IPS DF 19.7 (cell line): ENCODE results near the gene RNF20.
"Not testable (repeated sequence)": the region's sequence is repeated elsewhere in the genome, so short reads cannot be mapped to it uniquely, and the experiment has no call there.

ENCODE experiments used
- DNase-seq: peaks from one replicate; pipeline ENCODE4 v3.0.0-alpha.2; 2013; ENCODE audit warnings: low read depth, low spot score

The RNF20 gene, protein sequence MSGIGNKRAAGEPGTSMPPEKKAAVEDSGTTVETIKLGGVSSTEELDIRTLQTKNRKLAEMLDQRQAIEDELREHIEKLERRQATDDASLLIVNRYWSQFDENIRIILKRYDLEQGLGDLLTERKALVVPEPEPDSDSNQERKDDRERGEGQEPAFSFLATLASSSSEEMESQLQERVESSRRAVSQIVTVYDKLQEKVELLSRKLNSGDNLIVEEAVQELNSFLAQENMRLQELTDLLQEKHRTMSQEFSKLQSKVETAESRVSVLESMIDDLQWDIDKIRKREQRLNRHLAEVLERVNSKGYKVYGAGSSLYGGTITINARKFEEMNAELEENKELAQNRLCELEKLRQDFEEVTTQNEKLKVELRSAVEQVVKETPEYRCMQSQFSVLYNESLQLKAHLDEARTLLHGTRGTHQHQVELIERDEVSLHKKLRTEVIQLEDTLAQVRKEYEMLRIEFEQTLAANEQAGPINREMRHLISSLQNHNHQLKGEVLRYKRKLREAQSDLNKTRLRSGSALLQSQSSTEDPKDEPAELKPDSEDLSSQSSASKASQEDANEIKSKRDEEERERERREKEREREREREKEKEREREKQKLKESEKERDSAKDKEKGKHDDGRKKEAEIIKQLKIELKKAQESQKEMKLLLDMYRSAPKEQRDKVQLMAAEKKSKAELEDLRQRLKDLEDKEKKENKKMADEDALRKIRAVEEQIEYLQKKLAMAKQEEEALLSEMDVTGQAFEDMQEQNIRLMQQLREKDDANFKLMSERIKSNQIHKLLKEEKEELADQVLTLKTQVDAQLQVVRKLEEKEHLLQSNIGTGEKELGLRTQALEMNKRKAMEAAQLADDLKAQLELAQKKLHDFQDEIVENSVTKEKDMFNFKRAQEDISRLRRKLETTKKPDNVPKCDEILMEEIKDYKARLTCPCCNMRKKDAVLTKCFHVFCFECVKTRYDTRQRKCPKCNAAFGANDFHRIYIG

GRCh38 chr9:101533334-101534204 lies at the start of gene RNF20:
Gene RNF20, plus strand, starts transcription at chr9:101533853. Its CDS starts 1,571 bp downstream, at chr9:101535424.
- peak; percentile 96 for DNase-seq

DNA sequence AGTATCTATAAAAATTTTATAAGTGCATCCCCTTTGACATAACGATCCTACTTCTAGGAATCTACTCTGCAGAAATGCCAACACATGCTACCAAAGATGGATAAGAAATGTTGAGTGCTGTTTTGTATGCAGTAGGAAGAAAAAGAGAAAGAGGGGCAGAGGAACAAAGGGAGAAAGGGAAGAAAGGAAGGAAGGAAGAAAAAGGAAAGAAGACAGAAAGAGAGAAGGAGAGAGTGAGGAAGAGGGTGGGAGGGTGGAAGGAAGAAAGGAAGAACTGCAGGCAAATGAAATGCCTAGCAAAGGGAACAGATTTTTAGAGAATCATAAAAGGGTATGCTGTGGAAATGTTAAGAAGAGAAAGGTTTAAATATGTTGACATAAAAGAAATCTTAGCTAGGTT lies 49.6 kb upstream of the RNF20 start:
- no peak for DNase-seq

- no peak for DNase-seq
Observed at GRCh38 chr9:101485924-101486692, 47.5 kb upstream of the RNF20 start.

- no peak for DNase-seq
Observed at GRCh38 chr9:101486693-101487442, 46.8 kb upstream of the RNF20 start.

DNA sequence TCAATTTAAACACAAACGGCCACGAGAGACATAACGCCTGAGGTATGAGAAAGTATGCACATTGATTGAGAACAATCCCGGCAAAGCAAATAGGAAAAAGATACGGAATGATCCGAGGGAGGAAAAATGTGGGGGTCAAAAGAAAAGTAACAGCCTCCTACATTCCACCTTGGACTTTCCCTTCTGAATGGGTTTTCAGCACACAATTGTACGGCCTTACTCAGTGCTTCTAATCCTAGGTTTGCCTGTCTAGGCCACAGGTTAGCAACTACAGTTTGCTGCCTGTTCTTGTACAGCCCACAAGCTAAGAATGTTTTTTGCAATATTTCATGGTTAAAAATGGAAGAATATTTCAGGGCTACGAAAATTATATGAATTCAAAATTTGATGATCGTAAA lies 46.2 kb upstream of the RNF20 start:
- DNase-seq, result no peak

DNA sequence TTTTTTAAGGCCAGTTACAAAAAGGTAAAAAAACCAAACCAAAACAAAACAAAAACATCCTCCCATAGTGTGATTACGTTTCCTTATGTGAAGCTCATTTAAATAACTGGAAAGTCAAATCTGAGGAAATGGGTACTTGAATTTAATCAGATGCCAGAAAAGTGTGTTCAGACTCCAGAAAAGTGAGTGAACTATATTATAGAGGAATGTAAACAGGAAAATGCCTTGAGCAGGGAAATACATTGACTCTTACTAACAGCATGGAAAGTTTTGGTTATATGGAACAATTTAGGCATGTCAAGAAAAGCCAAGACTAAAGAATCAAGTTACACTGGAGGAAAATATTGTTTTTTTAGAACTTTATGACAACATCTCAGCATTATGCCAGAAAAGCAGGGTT lies 37.8 kb upstream of the RNF20 start:
- no peak for DNase-seq

DNA sequence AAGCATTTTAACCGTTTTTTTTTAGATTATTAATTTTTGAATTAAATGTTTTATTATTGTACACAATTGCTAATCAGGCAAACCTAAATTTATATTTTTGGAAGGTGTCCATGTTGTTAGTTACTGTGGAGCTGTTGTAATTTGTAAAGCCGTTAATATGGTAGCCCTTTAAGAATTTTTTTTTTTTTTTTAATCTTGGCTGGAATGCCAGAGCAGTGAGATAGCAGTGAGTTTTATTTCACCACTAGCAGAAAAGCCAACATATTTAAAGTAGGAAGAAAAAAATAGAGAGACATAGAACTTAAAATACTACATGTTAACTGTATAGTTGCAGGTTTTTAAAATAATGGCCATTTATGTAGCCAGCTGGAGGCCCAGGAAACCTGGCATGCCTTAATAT lies 35.3 kb upstream of the RNF20 start:
- DNase-seq, result no peak

- DNase-seq, result no peak
Observed at GRCh38 chr9:101504188-101504587, 29.5 kb upstream of the RNF20 start.

DNA sequence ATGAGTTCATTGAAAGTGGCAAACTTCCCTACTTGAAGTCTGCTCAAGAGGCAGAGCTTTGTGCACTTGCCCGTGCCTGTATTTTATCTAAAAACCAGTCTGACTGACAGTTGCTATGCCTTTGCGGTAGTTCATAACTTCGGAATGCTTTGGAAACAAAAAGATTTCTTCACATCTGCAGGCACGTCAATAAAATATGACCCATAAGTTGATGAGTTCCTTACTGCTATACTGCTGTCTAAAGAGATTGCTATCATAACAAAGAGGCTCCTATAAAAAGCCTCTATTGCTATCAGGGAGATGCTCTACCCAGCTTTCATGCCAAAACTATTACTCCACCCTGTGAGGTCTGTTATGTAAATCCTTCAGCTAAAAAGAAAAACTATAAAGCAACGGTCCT lies 25.4 kb upstream of the RNF20 start:
- no peak for DNase-seq

DNA sequence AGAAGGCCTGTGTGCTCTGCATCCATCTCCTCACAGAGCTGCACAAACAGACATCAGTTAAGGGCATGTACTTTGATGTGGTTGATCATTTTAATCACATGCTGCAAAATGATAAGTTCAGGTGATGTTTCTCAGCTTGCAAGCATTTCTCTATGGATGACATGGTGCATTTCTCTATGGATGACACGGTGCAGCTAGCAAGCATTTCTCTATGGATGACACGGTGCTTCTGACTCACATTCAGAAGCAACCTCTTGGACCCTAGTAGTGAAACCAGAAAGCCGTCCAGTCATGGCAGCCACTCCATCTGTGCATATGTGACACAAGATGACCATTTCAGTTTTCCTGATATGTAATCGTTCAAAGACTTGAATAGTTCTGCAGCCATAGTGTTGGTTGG lies 24.1 kb upstream of the RNF20 start:
- no peak for DNase-seq

GRCh38 chr9:101510459-101510858 lies 23.2 kb upstream of the RNF20 start:
- DNase-seq, result no peak

DNA sequence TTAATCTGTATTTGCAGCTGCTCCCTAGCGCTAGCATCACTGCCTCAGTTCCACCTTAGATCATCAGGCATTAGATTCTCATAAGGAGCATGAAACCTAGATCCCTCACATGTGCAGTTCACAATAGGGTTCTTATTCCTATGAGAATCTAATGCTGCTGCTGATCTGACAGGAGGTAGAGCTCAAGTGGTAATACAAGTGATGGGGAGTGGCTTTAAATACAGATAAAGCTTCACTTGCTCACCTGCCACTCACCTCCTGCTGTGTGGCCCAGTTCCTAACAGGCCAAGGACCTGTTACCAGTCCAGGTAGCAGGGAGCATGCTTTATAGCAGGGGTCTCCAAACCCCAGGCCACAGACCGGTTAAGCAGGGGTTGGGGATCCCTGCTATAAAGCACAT lies 22.6 kb upstream of the RNF20 start:
- no peak for DNase-seq

- no peak for DNase-seq
Observed at GRCh38 chr9:101512116-101512515, 21.5 kb upstream of the RNF20 start.

GRCh38 chr9:101513351-101513750 lies 20.3 kb upstream of the RNF20 start:
- DNase-seq, result no peak

DNA sequence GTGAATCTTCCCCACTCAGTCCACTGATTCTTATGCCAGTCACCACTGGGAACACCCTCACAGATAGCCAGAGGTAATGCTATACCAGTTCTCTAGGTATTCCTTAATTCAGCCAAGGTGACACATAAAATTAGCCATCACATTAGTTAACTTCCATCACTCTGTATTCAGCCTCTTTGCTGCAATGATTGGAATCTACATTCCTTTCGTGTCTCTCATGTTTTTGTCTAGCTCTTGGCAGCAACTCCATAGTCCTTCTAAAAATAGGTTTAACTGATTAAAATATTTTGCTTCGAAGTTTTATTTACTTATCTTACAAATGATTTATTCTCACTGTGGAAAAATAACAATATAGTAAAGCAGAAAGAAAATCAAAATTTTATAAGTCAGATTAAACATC lies 19.6 kb upstream of the RNF20 start:
- no peak for DNase-seq

DNA sequence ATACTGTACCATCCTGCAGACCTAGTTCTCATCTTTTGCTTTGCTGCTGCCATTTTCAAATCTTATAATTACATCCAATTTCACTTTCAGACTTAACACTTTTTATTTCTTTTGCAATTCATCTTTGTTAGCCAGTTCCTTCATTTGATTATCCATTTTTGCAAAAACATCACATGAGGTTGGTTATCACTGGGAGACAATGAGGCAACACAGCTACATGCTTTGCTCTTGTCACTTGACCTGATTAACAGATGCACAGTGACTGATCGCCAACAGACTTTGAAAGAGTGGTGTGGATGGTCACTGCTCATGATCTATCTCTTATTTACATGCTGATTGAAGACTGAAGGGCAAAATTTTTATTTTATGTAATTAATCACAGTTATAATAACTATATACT lies 17.0 kb upstream of the RNF20 start:
- no peak for DNase-seq

DNA sequence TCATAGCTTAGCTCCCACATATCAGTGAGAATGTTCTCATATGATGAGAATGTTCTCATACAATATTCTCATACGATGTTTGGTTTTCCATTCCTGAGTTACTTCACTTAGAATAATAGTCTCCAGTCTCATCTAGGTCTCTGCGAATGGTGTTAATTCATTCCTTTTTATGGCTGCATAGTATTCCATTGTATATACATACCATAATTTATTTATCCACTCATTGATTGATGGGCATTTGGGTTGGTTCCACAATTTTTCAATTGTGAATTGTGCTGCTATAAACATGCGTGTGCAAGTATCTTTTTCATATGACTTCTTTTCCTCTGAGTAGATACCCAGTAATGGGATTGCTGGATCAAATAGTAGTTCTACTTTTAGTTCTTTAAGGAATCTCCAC lies 15.2 kb upstream of the RNF20 start:
- not testable (repeated sequence) for DNase-seq

- no peak for DNase-seq
Observed at GRCh38 chr9:101524371-101524770, 9.3 kb upstream of the RNF20 start.

DNA sequence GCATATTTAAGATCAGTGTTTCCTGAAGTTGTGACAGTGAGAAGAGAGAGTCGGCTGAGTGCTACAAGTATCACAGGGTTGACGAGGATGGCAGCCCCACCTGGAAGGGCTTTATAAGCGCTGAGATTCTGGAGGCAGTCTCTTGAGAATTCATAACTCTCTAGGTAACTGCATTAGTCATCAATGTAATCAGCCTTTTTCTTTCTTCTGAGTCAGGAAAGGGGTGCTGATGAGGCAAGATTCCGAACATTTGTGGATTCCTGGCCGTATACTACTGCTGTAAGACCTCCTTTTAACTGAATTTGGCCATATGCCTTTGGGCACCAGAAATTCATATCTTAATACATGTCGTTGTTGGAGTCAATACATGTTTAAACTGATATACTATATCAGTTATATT lies 6.6 kb upstream of the RNF20 start:
- DNase-seq, result no peak

DNA sequence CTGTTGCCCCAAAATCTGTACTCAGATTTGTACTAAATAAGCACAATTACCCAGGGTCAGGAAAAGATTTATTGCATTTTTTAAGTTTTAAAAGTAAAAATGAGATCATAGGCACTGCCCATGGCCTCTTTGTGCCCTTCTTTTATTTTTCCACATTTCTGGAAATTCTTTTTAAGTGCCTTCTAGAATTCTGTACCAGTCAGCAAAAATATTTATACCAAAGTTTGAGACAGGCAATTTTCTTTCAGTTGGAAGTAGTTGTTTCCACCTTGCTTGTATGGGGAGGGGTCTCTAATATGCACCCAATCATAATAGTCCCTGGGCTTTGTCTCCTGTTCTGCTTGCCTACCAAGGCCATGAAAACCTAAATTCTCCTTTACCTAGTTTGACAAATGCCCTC lies 5.6 kb upstream of the RNF20 start:
- DNase-seq, result no peak
